GM19239 (cell line): ENCODE data around the gene C19orf33.
A peak's percentile ranks its signal among the peaks of the same experiment; 100 is the strongest.
"Not testable (repeated sequence)": the region's sequence is repeated elsewhere in the genome, so short reads cannot be mapped to it uniquely, and the experiment has no call there.

Source experiments
- DNase-seq: peaks from one replicate; pipeline ENCODE4 v3.0.0; 2011; ENCODE audit warnings: low spot score; ENCODE audit not compliant: insufficient read length
- FAIRE-seq: peaks from 2 replicates; lab custom pipeline; 2011; peaks lifted over from hg19 to GRCh38; lab: Jason Lieb, UNC

Gene C19orf33

DNA sequence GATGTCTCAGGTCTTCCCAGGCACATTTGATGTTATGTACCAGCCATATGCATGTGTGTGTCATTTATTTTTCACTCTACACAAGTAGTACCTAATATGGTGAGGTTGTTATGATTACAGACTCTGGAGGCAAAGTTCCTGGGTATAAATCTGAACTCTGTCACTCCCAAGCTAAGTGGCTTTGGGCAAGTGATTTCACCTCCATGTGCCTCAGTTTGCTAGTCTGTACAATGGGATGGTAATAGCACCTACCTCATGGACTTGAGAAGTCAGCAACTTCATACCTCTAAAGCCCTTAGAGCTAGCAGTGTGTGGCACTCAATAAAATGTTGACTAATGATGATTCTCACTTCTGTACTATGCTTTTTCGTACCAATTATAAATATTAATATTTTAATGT, 27.7 kb downstream of the C19orf33 start:
- no peak for DNase-seq
- no peak for FAIRE-seq

DNA sequence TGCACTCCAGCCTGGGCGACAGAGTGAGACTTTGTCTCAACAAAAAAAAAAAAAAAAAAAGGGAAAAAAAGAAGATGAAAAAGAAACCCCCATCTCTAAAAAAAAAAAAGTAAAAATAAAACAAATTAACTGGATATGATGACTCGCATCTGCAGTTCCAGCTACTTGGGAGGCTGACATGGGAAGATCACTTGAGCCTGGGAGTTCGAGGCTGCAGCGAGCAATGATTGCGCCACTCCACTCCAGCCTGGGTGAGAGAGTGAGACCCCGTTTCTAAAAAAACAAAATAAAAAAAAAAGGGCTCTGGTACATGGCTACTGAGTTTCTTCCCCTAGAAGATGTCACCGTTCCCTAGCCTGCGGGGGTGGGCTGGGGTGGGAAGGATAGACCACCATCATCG, 29.2 kb downstream of the C19orf33 start:
- FAIRE-seq: no peak
- no peak for DNase-seq

- DNase-seq (peak; percentile 85), FAIRE-seq (peak; percentile 99)
These were observed 32.0 kb downstream of the C19orf33 start for GRCh38 chr19:38335949-38336637.

DNA sequence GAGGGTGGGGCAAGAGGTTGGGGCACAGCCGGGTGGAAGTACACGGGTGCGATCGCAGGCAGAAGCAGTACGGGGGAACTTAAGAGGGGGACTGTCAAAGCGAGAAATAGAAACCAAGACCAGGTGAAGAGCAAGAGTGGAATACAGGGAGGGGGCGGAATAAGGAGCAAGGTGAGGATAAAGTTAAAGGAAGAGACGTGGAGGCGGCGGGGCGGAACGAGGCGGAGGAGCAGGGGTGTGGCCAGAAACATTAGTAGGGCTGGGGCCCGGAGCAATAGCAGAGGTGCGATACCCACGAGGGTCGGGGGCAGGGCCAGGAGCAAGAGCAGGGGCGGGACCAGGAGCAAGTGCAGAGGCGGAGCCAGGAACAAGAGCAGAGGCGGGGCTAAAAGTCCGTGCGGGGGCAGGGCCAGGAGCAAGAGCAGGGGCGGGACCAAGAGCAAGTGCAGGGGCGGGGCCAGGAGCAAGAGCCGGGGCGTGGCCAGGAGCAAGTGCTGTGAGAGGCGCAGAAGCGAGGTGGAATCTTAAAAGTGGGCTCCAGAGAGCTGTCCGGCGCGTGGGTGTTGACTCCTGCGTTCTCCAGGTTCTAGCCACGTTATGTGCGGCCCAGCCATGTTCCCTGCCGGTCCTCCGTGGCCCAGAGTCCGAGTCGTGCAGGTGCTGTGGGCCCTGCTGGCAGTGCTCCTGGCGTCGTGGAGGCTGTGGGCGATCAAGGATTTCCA, 32.7 kb downstream of the C19orf33 start:
- FAIRE-seq: no peak
- peak; percentile 80 for DNase-seq

- no peak for DNase-seq
- no peak for FAIRE-seq
These were observed 33.3 kb downstream of the C19orf33 start for GRCh38 chr19:38337360-38337653.

- FAIRE-seq: not testable (repeated sequence)
These were observed 35.0 kb downstream of the C19orf33 start for GRCh38 chr19:38339011-38339410.

DNA sequence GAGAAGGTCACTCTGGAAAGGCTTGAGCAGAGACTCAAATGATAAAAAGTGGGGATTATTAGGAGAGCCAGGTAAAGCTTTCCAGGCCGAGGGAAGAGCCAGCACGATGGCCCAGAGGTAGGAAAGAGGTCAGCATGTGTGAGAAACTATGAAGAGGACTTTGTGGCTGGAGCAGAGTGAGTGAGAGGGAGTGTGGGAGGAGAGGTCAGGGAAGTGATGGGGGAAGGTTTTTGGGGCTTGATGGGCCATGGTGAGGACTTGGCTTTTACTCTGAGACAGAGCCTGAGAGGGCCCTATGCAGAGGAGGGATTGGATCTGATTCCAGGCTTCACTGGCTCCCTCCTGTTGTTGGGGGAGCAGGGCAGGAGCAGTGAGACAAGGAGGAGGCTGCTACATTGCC, 36.9 kb downstream of the C19orf33 start:
- FAIRE-seq (no peak), DNase-seq (no peak)

More at GRCh38 chr19:38339011-38339410, 35.0 kb downstream of the C19orf33 start:
- not testable (repeated sequence) for DNase-seq

- DNase-seq (no peak), FAIRE-seq (no peak)
These were observed 42.8 kb downstream of the C19orf33 start for GRCh38 chr19:38346837-38347236.

DNA sequence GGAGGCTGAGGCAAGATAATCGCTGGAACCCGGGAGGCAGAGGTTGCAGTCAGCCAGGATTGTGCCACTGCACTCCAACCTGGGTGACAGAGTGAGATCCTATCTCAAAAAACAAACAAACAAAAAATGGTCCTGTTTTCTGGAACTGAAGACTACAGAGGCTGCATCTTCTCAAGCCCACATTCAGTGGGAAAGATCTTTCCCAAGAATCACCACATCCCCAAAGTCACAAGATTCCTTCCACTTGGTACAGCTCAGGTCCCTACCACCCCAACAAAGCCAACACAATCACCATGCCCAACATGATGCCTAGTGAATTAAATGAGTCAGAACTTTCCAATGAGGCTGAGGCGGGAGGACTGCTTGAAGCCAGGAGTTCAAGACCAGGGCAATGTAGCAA, 46.8 kb downstream of the C19orf33 start:
- FAIRE-seq (no peak), DNase-seq (no peak)

GRCh38 chr19:38351865-38352395, 47.9 kb downstream of the C19orf33 start:
- FAIRE-seq: no peak
- no peak for DNase-seq

DNA sequence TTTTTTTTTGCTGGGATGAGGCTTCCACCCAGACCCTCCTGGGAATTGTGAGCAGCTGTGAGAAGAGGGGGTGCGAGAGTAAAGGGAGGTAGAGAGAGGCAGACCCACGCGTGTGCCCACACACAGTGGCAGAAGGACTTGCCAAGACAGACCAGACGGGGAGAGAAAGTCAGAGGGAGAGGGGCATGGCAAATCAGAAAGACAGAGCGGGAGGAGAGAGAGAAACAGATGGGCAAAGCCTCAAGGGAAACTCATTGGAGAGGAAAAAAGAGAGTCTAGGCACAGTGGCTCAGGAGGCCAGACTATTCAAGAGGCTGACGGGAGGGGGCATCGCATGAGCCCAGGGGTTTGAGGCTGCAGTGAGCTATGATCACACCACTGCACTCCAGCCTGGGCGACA, 48.6 kb downstream of the C19orf33 start:
- no peak for DNase-seq
- FAIRE-seq: no peak
